ENCODE data around the gene NME2. TPM values are rescaled to one million over a fixed set of nuclear protein-coding genes. Genes with fewer than 3 reads are reported as not detected.

Gene NME2
- polyA plus RNA-seq, 1 donor (not counting 4 experiments of a cell fraction or from before 2014, with no cell fraction given): 1,260 TPM

DNA sequence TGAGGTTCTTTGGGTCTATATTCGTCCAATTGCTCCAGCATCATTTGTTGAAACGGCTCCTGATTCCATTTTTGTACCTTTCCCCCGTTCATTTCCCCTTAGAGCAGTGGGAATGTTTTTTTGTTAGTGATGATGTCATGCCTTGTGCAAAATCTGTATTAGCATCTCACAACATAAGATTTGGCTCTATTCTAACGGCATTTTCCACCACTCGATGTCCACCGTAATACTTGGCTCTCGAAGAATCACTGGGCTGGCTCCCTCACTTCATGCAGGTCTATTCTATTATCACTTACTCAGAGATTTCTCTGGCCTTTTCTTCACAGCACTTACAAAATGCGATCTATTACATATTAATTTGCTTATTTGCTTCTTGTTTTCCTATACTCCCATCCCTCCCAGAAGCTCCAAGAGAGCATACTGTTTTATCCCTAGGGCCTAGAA, 13.4 kb upstream of the NME2 start:
- FAIRE-seq (no peak), DNase-seq (ENCODE audit: low read depth, low spot score) (no peak)
- Histone ChIP-seq H3K79me2 (ENCODE audit: control insufficient read depth, insufficient read depth, low read length) (peaks cover 43% of the 10 kb centered on the region), H3K27ac (ENCODE audit: control insufficient read depth, insufficient read depth, low read length) (peak overlapping the region; percentile 45), H4K20me1 (ENCODE audit: control insufficient read depth, extremely low read depth, insufficient read depth, low read length) (no peaks in the 10 kb centered on the region), H3K27me3 (ENCODE audit: control insufficient read depth, extremely low read depth, insufficient read depth, low read length) (no peaks in the 10 kb centered on the region), H3K9me3 (ENCODE audit: control insufficient read depth, low read depth, low read length) (no peaks in the 10 kb centered on the region), H2AFZ (ENCODE audit: control insufficient read depth, low read length) (peak overlapping the region; percentile 88), H3K36me3 (ENCODE audit: control insufficient read depth in 2 of 2, extremely low read depth in 1 of 2, insufficient read depth in 2 of 2, low read length in 2 of 2) (peaks cover 0 to 8% of the 10 kb centered on the region in 2 experiments), H3K4me1 (ENCODE audit: control insufficient read depth, extremely low read depth, insufficient read depth, low read length) (peaks cover 13% of the 10 kb centered on the region), H3K9ac (ENCODE audit: control insufficient read depth, extremely low read depth, insufficient read depth, low read length) (peak overlapping the region; percentile 53), H3K9me1 (ENCODE audit: control insufficient read depth, extremely low read depth, insufficient read depth, low read length) (no peaks in the 10 kb centered on the region), H3K4me2 (ENCODE audit: control insufficient read depth, extremely low read depth, insufficient read depth, low read depth, low read length) (peak overlapping the region; percentile 75), H3K4me3 (ENCODE audit: control insufficient read depth in 2 of 3, extremely low read depth in 1 of 3, insufficient read depth in 2 of 3, low read depth in 1 of 3, low read length in 3 of 3) (peak overlapping the region in 2 of 3 experiments; percentile 16 to 29)
- no peak for TF ChIP-seq EZH2 (IDR thresholded peaks at IDR 0.05; ENCODE audit: low read length)
- TF ChIP-seq, protein P1, sequence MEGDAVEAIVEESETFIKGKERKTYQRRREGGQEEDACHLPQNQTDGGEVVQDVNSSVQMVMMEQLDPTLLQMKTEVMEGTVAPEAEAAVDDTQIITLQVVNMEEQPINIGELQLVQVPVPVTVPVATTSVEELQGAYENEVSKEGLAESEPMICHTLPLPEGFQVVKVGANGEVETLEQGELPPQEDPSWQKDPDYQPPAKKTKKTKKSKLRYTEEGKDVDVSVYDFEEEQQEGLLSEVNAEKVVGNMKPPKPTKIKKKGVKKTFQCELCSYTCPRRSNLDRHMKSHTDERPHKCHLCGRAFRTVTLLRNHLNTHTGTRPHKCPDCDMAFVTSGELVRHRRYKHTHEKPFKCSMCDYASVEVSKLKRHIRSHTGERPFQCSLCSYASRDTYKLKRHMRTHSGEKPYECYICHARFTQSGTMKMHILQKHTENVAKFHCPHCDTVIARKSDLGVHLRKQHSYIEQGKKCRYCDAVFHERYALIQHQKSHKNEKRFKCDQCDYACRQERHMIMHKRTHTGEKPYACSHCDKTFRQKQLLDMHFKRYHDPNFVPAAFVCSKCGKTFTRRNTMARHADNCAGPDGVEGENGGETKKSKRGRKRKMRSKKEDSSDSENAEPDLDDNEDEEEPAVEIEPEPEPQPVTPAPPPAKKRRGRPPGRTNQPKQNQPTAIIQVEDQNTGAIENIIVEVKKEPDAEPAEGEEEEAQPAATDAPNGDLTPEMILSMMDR (optimal IDR thresholded peaks at IDR 0.05 in 1 of 3, IDR thresholded peaks at IDR 0.05 in 1 of 3, conservative IDR thresholded peaks at IDR 0.05 in 1 of 3; ENCODE audit: extremely low read depth in 1 of 3, insufficient read depth in 2 of 3, low read length in 3 of 3): no peak
- dilution Hi-C loops (cut with MboI; ENCODE audit: extremely low pct_ligation_motif_present, low sequenced_read_pairs): no loop called here

DNA sequence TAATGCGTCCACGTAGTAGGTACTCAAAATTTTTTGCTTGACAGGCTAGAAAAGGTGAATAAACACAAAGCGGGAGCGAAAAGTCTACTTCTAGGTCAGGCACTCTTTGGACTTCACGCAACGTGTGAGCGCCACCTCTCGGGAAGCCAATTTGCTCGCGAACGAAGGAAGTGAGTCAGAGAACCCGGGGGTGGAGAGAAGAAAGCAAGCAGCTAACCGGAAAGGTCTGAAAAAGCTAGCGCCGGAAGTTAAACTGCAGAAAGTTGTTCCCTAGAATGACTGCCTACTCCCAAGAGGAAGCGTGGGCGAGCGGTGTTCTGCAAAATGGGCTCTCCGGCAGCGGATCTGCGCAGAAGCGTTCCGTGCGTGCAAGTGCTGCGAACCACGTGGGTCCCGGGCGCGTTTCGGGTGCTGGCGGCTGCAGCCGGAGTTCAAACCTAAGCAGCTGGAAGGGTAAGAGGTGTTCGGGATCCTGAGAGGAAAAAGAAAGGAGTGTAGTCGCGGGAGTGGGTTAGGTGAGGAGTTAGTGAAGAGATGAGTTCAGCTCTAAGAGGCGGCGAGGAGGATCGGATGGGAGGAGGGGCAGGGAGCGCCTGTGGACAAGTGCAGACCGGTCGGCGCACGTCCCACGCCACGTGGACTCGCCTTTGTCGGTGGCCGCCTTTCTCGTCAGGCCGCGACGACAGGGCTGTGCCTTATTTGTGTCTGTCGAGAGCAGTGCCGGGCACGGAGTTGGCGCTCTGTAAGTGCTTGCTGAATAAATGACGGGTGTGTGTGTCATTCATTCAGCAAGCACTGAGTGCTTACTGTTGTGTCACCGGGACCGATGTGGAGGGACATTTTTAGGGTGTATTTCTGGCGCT, 12.8 kb upstream of the NME2 start, which contains the start of gene NME1:
NME1 (plus strand) TSS at position 350 of the 863 bp plus-strand sequence. CDS start 2,096 bp downstream, outside the sequence.
- Histone ChIP-seq H3K9me3 (ENCODE audit: control insufficient read depth, low read depth, low read length) (no peaks in the 10 kb centered on the region), H3K27ac (ENCODE audit: control insufficient read depth, insufficient read depth, low read length) (peak within 1 kb of the TSS; percentile 94), H3K36me3 (ENCODE audit: control insufficient read depth in 2 of 2, extremely low read depth in 1 of 2, insufficient read depth in 2 of 2, low read length in 2 of 2) (peaks cover 1 to 8% of the 10 kb centered on the region in 2 experiments), H3K9me1 (ENCODE audit: control insufficient read depth, extremely low read depth, insufficient read depth, low read length) (no peaks in the 10 kb centered on the region), H3K4me1 (ENCODE audit: control insufficient read depth, extremely low read depth, insufficient read depth, low read length) (peaks cover 13% of the 10 kb centered on the region), H3K79me2 (ENCODE audit: control insufficient read depth, insufficient read depth, low read length) (peaks cover 50% of the 10 kb centered on the region), H3K4me2 (ENCODE audit: control insufficient read depth, extremely low read depth, insufficient read depth, low read depth, low read length) (peak within 1 kb of the TSS; percentile 98), H4K20me1 (ENCODE audit: control insufficient read depth, extremely low read depth, insufficient read depth, low read length) (no peaks in the 10 kb centered on the region), H3K27me3 (ENCODE audit: control insufficient read depth, extremely low read depth, insufficient read depth, low read length) (no peaks in the 10 kb centered on the region), H3K9ac (ENCODE audit: control insufficient read depth, extremely low read depth, insufficient read depth, low read length) (peak within 1 kb of the TSS; percentile 93), H2AFZ (ENCODE audit: control insufficient read depth, low read length) (peak within 1 kb of the TSS; percentile 94), H3K4me3 (ENCODE audit: control insufficient read depth in 2 of 3, extremely low read depth in 1 of 3, insufficient read depth in 2 of 3, low read depth in 1 of 3, low read length in 3 of 3) (peak within 1 kb of the TSS; percentile 78 to 98 (median 86))
- DNase-seq (ENCODE audit: low read depth, low spot score) (peak; percentile 95), FAIRE-seq (peak; percentile 88)
- dilution Hi-C loops (cut with MboI; ENCODE audit: extremely low pct_ligation_motif_present, low sequenced_read_pairs): no loop called here
- TF ChIP-seq, protein P1 (optimal IDR thresholded peaks at IDR 0.05 in 1 of 3, IDR thresholded peaks at IDR 0.05 in 1 of 3, conservative IDR thresholded peaks at IDR 0.05 in 1 of 3; ENCODE audit: extremely low read depth in 1 of 3, insufficient read depth in 2 of 3, low read length in 3 of 3): peak; percentile 76 to 96 (median 88)
- TF ChIP-seq EZH2 (IDR thresholded peaks at IDR 0.05; ENCODE audit: low read length): no peak

All from keratinocyte (primary cell).